GM20000 (cell line): ENCODE data around the gene OSBPL2.
A peak's percentile ranks its signal among the peaks of the same experiment; 100 is the strongest.

Source experiments
- DNase-seq: peaks from one replicate; pipeline ENCODE4 v3.0.0; 2012; ENCODE audit warnings: low spot score
- TF ChIP-seq, protein P1 (sequence below): IDR thresholded peaks from 2 replicates; pipeline ENCODE4 v1.5.1; 2012; ENCODE audit warnings: mild to moderate bottlenecking, control low read depth; ENCODE audit errors: extremely low read depth, missing control alignments

OSBPL2 gene

DNA sequence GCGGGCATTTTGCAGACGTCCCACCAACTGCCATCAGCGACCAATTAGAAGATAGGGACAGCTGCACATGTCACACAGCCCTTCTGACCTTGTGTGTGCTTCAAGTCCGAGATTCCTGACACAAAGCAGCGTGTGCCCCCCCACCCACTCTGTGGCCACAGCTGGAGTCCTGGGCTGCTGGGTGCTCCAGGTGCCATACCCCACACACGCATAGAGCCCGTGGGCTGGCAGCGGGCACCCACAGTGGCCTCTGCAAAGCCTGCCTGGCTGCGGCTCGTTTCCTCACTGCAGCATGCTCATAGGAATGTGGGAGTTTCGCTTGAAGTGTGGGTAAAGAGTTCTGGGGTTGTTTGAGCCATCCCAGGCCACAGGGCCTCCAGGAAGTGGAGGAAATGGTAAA is 62.0 kb downstream of the OSBPL2 start:
- no peak for DNase-seq
- TF ChIP-seq, protein P1, sequence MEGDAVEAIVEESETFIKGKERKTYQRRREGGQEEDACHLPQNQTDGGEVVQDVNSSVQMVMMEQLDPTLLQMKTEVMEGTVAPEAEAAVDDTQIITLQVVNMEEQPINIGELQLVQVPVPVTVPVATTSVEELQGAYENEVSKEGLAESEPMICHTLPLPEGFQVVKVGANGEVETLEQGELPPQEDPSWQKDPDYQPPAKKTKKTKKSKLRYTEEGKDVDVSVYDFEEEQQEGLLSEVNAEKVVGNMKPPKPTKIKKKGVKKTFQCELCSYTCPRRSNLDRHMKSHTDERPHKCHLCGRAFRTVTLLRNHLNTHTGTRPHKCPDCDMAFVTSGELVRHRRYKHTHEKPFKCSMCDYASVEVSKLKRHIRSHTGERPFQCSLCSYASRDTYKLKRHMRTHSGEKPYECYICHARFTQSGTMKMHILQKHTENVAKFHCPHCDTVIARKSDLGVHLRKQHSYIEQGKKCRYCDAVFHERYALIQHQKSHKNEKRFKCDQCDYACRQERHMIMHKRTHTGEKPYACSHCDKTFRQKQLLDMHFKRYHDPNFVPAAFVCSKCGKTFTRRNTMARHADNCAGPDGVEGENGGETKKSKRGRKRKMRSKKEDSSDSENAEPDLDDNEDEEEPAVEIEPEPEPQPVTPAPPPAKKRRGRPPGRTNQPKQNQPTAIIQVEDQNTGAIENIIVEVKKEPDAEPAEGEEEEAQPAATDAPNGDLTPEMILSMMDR = no peak

DNA sequence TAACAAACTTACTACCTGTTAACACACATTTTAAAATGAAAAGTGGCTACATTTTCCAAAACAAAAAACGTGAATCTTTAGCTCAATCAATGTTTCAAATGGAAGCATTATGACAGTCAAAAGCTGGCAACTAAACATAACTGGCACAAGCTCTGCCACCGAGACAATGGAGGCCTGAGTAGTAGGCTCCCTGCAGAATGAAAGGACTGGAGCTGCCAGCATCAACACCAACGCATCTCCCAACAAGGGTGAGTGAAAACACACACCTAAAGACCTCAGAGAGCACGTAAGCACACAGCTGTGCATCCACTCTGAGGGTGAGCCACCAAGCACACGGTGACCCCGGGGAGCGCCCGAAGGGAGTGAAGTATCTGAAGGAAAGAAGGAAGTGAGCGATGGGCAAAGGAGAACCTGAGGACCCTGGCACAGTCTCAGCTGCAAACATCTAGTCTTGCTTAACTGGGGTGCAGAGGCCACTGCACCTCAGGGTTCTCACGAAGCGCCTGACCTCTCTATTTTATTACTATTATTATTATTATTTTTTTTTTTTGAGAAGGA is 62.9 kb downstream of the OSBPL2 start:
- DNase-seq = no peak
- TF ChIP-seq, protein P1 = no peak

DNA sequence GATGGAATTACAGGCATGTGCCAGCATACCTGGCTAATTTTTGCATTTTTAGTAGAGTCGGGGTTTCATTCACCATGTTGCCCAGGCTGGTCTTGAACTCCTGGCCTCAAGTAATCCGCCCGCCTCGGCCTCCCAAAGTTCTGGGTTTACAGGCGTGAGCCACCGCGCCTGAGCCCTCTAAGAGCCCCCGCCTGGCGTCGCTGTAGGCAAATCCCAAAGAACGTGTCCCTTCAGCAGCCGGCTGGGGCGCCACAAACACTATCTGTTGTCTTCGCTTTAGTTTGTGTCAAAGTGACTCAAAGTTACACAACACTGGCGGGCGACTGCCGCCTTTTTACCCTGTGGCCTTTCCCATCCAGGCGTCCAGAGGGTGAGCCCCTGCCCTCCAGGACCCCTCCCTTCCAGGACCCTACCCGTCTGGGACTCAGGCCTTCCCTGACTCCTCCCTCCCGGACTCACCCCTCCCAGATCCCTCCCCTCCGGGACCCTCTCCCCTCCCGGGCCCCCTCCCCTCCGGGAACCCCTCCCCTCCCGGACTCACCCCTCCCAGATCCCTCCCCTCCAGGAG is 63.5 kb downstream of the OSBPL2 start:
- TF ChIP-seq, protein P1 = peak; percentile 88

DNA sequence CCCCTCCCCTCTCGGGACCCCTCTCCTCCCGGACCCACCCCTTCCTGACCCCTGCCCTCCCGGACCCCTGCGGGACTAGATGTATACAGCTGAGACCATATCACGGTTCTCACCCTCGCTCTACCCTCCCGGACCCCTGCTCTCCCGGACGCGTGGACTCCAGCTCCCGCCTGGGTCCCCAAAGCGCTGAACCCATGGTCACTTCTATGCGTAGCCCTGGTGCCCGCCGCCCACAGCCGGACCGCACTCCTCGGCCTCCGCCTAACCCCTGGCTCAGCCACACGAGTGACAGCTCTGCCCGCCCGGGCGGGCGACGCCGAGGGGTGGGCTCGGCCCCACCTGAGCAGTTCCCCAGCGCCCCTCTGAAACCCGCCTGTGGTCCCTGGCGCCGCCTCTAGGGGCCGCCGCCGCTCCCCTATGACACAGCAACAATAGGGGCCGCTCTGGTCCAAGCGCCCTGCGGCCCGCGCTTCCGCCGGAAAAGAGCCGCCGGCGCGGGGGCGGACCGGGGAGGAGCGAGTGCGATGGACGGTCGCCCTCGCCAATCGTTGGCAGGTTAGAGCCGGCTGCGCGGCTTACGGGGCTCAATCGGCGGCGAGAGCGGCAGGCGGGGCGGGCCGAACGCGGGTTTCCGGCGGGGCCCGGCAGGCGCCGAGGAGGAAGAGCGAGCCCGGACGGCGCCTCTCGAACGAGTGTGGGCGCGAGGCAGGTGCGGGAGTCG is 64.2 kb downstream of the OSBPL2 start, which contains the start of gene ADRM1:
ADRM1 (plus strand) TSS at position 657 of the 721 bp plus-strand sequence. CDS start 572 bp downstream, outside the sequence.
- TF ChIP-seq, protein P1 = peak; percentile 93
- DNase-seq = peak; percentile 100

More for the DNA sequence above, 63.5 kb downstream of the OSBPL2 start:
- peak; percentile 92 for DNase-seq

DNA sequence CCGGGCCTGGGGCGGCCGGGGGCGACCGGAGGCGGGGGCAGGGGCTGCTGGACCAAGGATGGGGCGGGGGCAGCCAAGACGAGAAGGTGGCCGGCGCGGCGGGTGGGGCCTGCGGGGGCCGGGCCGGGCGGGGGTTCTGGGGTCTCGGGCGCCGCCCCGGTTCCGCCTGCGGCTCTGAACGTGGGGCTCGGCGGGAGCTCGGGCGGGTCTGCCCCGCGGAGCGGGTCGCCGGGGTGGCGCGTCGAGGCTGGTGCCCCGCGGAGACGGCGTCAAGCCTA is 64.7 kb downstream of the OSBPL2 start:
- no peak for DNase-seq
- TF ChIP-seq, protein P1 = no peak

DNA sequence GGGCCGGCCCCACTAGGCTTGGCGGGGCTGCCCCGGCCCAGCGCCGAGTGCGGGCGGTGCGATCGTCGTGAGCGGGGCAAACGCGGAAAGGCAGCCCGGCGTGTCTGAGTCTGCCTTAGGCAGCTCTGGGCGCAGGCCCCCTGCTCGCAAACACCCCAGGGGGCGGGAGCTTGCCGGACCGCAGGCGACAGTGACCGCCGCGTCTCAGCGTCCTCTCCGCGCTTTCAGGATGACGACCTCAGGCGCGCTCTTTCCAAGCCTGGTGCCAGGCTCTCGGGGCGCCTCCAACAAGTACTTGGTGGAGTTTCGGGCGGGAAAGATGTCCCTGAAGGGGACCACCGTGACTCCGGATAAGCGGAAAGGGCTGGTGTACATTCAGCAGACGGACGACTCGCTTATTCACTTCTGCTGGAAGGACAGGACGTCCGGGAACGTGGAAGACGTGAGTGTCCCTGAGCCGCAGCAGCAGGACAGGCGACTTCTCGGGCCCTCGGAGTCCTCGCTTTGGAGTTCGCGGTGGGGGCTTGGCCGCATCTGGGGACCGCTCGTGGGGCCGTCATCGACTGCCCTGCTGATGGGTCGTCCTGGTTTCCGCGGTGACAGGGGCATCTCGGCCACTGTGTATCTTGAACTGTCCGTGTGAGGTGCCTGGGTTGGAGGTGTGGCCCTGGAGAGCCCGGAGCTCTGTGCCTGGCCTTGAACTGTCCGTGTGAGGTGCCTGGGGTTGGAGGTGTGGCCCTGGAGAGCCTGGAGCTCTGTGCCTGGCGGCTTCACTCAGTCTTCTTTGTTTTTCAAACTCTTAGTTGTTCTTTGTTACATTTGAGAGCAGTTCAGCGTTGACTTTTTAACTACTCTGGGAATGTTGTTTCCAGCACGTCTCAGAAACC is 65.3 kb downstream of the OSBPL2 start:
- TF ChIP-seq, protein P1 = no peak
- peak; percentile 57 for DNase-seq
